HG02678 (cell line): ENCODE measurements around the gene TSEN34.

Source experiments
- ATAC-seq: cut with Tn5 transposase; IDR thresholded peaks from one replicate; pipeline ENCODE4 v1.9.1; 2021; ENCODE audit warnings: mild to moderate bottlenecking, moderate library complexity; ENCODE audit not compliant: unreplicated experiment

The TSEN34 gene

GRCh38 chr19:54191011-54191810 is at the start of gene TSEN34:
Gene TSEN34, plus strand, starts transcription at chr19:54191308. Its CDS starts 57 bp downstream, at chr19:54191365.
- peak; percentile 28 for ATAC-seq

- no peak for ATAC-seq
These were observed 49.8 kb upstream of the TSEN34 start for GRCh38 chr19:54141356-54141755.

- no peak for ATAC-seq
These were observed 48.8 kb upstream of the TSEN34 start for GRCh38 chr19:54142166-54142780.

GRCh38 chr19:54145541-54146158 is 45.5 kb upstream of the TSEN34 start:
- no peak for ATAC-seq

DNA sequence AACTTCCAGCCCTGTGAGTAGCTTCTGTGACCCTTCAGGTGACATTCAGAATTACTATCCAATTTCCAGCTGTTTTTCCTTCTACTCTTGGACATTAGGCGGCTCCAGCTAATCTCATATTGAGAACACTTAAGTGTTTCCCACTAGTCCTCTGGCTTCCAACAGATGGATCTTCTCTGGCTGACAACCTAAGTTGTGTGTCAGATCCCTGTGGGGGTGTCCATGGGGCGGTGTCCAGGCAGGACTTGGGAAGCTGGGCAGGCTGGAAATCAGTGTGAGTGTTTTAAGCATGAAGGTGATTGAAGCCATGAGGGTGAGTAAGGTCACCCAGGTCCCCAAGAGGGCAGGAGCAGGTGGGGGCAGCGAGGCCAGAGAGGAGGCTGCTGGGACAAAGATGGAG is 43.4 kb upstream of the TSEN34 start:
- ATAC-seq, result no peak

DNA sequence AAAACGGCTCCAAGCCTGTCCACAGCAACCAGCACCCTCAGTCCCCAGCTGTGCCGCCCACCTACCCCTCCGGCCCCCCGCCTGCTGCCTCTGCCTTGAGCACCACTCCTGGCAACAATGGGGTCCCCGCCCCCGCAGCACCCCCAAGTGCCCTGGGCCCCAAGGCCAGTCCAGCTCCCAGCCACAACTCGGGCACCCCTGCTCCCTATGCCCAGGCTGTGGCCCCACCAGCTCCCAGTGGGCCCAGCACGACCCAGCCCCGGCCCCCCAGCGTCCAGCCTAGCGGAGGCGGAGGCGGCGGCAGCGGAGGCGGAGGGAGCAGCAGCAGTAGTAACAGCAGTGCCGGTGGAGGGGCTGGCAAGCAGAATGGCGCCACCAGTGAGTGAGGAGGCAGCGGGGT is 43.0 kb upstream of the TSEN34 start:
- no peak for ATAC-seq

- no peak for ATAC-seq
These were observed 41.9 kb upstream of the TSEN34 start for GRCh38 chr19:54149021-54149812.

DNA sequence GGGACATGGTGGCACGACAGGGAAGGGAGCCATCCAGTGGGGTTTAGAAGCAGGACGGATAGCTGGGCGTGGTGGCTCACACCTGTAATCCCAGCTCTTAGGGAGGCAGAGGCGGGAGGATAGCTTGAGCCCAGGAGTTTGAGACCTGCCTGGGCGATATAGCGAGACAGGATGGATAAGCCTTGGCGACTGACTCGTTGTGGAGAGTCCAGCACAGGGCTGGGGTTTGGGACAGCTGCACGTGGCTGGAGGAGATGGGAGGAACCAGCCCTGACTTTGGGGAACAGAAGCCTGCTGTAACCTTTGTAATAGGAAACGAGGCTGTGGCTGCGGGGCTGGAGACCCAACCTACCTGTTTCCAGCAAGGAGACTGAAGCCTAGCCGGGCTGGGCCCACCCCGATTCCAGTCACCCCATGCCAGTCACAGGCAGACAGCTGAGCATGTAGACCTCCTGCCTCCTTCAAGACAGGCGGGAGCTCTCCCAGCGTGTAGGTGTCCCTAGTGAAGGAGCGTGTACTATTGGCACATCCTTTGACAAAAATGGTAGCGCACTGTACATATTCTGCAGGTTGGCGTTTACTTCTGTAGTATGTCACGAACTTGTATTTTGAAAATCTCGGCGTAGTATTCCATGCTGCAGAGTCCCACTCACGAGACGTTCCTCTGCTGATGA is 39.6 kb upstream of the TSEN34 start:
- no peak for ATAC-seq

DNA sequence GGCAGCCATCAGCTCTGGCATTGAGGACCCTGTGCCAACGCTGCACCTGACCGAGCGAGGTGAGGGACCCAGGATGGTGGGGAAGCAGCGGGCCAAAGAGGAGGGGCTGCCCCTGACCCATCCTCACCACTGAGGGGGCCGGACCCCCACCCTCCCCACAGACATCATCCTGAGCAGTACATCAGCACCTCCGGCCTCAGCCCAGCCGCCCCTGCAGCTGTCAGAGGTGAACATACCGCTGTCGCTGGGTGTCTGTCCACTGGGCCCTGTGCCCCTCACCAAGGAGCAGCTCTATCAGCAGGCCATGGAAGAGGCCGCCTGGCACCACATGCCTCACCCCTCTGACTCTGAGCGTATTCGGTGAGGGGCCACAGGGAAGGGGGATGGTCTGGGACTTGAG is 38.8 kb upstream of the TSEN34 start:
- no peak for ATAC-seq

DNA sequence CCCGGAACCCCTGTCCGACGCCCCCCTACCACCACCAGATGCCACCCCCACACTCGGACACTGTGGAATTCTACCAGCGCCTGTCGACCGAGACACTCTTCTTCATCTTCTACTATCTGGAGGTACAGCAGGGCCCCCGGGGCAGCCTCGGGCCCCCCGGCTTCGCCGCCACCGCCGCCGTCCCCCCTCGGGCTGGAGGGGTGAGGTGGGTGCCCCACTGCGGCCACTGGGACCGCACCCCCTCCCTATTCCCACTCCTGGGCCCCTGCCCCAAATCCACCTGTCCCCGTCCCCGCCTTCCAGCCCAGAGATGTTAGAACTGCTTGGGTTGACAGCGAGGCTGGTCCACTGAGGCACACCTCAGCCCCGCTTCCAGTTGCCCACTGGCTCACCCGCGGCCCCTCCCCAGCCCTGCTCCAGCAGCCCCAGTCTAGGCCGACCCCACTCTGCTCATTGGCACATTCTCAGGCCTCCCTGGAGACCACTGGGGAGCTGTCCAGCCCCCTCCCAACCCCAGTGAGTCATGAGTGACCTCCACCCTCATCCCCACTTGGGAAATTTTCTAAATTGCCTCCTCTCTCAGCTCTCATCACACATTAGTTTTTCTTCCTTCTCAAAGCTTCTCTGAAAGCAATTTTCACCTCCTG is 38.1 kb upstream of the TSEN34 start:
- no peak for ATAC-seq

DNA sequence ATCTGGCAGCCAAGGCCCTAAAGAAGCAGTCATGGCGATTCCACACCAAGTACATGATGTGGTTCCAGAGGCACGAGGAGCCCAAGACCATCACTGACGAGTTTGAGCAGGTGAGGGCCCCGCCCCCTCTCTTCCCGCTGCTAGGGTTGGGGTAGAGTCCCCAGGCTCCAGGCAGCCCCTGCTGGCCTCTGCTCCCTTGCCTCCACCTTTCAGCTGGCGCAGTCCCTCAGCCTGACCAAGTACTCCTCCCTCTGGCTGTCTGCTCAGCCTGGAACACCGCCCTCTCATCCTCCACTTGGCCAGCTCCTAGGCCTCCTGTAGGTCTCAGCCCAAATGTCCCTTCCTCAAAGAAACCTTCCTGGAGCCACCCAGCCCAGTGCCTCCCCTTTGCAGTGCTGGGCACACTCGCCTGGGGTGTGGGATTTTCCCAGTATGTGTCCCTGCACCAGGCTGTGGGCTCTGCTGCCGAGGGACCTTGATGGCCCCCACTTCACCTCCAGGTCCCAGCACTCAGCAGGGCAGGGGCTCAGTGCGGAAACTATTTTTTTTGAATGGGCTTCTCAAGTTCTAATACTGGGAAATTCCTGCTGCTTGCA is 37.3 kb upstream of the TSEN34 start:
- no peak for ATAC-seq

DNA sequence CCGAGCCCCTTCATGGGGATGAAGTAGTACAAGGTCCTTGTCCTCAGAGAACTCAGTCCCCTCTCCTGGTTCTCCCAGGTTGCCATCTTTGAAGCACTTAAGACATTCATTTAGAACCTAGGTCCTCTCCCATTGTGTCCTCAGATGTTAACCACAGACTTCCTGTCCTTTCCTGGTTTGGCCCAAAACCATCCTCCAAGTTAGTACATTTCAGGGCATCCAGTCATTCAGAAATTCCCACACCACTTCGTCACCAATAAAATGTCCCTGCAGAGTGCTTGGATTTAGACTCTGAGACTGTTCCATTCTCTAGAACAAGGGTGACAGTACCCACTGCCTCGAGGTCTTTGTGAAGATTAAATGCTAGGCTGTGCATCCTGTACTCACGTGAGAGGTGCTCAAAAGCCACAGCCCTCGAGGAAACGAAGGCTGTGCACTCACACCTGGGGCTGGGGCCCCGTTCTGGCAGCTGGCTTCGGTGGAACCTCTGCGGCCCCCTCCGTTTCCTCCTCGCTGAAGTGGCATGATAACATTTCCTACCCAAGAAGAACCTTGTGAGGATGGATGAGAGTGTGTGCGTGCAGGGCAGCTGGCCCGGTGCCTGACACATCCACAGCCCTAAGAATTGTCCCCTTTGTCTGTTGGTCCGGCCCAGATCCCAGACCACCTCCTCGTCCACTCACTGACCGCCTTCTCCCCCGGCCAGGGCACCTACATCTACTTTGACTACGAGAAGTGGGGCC is 36.3 kb upstream of the TSEN34 start:
- ATAC-seq, result no peak

- ATAC-seq, result no peak
These were observed 35.4 kb upstream of the TSEN34 start for GRCh38 chr19:54155694-54156093.

DNA sequence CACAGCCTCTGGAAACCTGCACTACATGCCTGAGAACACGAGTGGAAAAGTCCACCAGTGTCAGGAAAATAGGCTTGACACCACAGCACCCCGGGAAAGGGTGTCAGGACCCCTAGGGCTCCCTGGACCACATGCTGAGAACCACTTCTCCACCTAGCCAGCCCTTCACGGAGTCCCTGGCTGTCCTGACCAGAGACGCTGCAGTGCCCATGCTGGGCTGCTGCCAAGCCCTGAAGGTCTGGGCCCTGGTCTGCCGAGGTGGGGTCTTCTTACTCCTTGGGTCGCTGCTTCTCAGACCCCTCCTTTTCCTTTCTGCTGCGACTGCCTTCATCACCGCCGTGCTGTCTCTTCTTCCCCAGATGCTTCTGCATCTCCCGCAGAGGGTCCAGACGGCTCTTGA is 34.6 kb upstream of the TSEN34 start:
- ATAC-seq, result no peak

DNA sequence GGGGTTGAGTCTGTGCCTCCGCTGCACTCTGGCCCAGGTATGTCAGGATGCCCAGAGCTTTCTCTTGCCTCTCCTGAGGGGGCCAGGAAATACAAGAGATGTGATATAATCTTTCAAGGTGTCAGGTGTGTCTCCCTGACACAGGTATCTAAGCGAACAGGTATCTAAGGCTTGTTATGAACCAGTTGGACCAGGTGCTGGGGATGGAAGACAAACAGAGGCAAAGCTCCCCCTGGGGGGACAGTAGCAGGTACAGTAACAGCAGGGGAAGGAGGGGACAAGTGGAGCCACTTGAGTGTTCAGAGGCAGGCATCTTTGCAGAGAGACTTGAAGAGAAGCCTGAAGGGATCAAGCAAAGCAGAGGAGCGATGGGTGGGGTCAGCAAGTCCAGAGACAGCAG is 34.2 kb upstream of the TSEN34 start:
- ATAC-seq, result no peak

- ATAC-seq, result no peak
These were observed 32.2 kb upstream of the TSEN34 start for GRCh38 chr19:54158812-54159351.

DNA sequence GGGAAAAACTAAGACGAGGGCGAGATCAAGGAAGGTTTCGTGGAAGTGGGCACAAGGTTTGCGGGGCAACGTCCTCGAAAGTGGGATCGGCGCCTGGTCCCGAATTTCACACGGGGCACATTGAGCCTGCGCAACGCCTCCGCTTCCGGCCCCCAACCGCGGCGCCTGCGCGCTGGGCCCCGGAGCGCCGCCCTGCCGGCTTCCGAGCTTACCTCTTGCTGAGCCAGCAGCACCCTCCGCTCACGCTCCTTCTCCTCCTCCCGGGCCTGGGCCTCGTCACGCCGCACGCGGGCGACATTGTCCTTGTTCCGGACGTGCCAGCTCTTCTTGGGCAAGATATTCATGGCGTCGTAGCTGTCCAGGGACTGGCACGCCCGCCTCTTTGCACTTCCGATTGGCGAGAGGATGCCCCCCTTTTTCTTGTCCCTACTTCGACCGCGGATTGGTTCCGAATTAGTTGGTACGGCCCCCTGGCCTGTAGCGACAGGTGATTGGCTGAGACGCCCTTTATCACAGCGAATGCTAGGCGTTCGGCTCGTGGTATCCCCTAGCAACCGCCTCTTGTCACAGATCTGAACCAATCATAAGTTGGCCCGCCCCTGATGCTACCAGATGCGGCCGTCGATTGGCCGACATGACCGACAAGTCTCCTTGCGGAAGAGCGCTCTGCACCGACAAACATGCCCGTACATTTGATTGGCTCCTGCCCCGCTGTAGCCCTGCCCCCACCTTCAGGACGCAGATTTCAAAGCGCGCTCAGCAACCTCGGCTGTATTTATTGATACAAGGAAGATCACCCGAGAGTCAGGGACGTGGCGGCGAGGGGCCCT is 31.5 kb upstream of the TSEN34 start, which contains the start of gene LENG1:
Gene LENG1 (minus strand): TSS at position 370 of the 830 bp plus-strand sequence. CDS start 26 bp downstream, at position 344.
- ATAC-seq, result peak; percentile 91
